Measurements from ENCODE around the gene TNFRSF4.

TNFRSF4 gene

GRCh38 chr1:1213345-1214265 lies at the start of gene TNFRSF4:
Gene TNFRSF4, minus strand, starts transcription at chr1:1214153. Its CDS starts 26 bp downstream, at chr1:1214127.
- peaks cover 30% of the 10 kb centered on the region for H3K4me1 Mint-ChIP-seq
- peaks cover 8% of the 10 kb centered on the region for H3K36me3 Mint-ChIP-seq
- peak within 1 kb of the TSS; percentile 68 for H3K27ac Mint-ChIP-seq
- no peaks in the 10 kb centered on the region for H3K9me3 Mint-ChIP-seq
- no peaks in the 10 kb centered on the region for H3K27me3 Mint-ChIP-seq
- peak within 1 kb of the TSS; percentile 73 for H3K4me3 Mint-ChIP-seq

- Mint-ChIP-seq H3K27ac (no peak overlapping the region), H3K4me1 (peaks cover 17% of the 10 kb centered on the region)
Measured at GRCh38 chr1:1262758-1263157, 48.8 kb upstream of the TNFRSF4 start.

DNA sequence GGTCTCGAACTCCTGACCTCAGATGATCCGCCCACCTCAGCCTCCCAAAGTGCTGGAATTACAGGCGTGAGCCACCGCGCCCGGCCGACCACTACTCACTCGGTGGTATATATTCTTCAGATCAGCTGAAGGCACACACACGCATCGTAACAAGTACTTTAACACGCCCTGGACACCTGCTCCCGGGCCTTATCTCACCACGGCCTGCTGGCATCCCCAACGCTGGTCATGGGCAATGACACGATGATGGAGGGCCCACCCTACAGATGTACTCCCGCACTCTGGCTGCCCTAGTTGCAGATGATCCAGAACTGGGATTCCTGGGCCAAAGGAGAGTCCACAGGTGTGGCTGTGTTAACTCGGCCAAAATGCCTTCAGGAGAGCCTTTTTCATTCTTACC lies 48.1 kb upstream of the TNFRSF4 start:
- Mint-ChIP-seq H3K36me3 (peaks cover 5% of the 10 kb centered on the region), H3K27me3 (no peaks in the 10 kb centered on the region), H3K4me3 (no peak overlapping the region), H3K4me1 (peaks cover 16% of the 10 kb centered on the region), H3K9me3 (no peaks in the 10 kb centered on the region), H3K27ac (no peak overlapping the region)

More at GRCh38 chr1:1262758-1263157, 48.8 kb upstream of the TNFRSF4 start:
- Mint-ChIP-seq H3K36me3 (peaks cover 5% of the 10 kb centered on the region), H3K27me3 (no peaks in the 10 kb centered on the region), H3K9me3 (no peaks in the 10 kb centered on the region), H3K4me3 (no peak overlapping the region)

GRCh38 chr1:1260843-1261560 lies 47.0 kb upstream of the TNFRSF4 start:
- Mint-ChIP-seq H3K36me3 (peaks cover 6% of the 10 kb centered on the region), H3K9me3 (no peaks in the 10 kb centered on the region), H3K4me1 (peaks cover 15% of the 10 kb centered on the region), H3K4me3 (peak overlapping the region; percentile 30), H3K27me3 (no peaks in the 10 kb centered on the region), H3K27ac (no peak overlapping the region)

GRCh38 chr1:1259951-1260600 lies 46.1 kb upstream of the TNFRSF4 start:
- H3K4me3 Mint-ChIP-seq = no peak overlapping the region
- H3K9me3 Mint-ChIP-seq = no peaks in the 10 kb centered on the region
- peak overlapping the region; percentile 46 for H3K27ac Mint-ChIP-seq
- peaks cover 15% of the 10 kb centered on the region for H3K4me1 Mint-ChIP-seq
- H3K36me3 Mint-ChIP-seq = peaks cover 8% of the 10 kb centered on the region
- H3K27me3 Mint-ChIP-seq = no peaks in the 10 kb centered on the region

GRCh38 chr1:1259540-1259939 lies 45.6 kb upstream of the TNFRSF4 start:
- Mint-ChIP-seq H3K9me3 (no peaks in the 10 kb centered on the region), H3K4me3 (no peak overlapping the region), H3K27ac (no peak overlapping the region), H3K36me3 (peaks cover 8% of the 10 kb centered on the region), H3K27me3 (no peaks in the 10 kb centered on the region), H3K4me1 (peaks cover 15% of the 10 kb centered on the region)

- H3K36me3 Mint-ChIP-seq = peaks cover 8% of the 10 kb centered on the region
- no peak overlapping the region for H3K27ac Mint-ChIP-seq
- no peaks in the 10 kb centered on the region for H3K27me3 Mint-ChIP-seq
- H3K4me1 Mint-ChIP-seq = peaks cover 15% of the 10 kb centered on the region
- no peak overlapping the region for H3K4me3 Mint-ChIP-seq
- no peaks in the 10 kb centered on the region for H3K9me3 Mint-ChIP-seq
Measured at GRCh38 chr1:1259119-1259488, 45.2 kb upstream of the TNFRSF4 start.

GRCh38 chr1:1256956-1257871 lies 43.3 kb upstream of the TNFRSF4 start:
- Mint-ChIP-seq H3K27ac (peak overlapping the region; percentile 52), H3K4me1 (peaks cover 15% of the 10 kb centered on the region), H3K4me3 (no peak overlapping the region), H3K27me3 (no peaks in the 10 kb centered on the region), H3K36me3 (peaks cover 8% of the 10 kb centered on the region), H3K9me3 (no peaks in the 10 kb centered on the region)

DNA sequence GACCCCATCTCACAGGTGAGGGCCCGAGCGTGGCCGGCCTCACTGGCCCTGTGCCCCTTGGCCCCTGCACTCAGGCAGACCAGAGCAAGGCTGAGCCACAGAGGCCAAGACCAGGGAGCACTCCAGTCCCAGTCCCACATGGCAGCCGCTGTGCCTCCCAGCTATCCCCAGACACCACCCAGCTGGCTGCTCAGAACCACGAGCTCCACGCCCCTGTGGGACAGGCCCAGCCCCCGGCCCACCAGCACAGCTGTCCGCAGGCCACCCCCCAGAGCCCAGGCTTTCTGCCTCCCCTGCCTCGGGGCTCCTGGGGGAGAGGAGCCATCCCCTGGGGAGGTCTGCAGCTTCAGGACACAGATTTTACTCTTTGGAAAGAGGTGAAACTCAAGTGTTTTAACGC lies 41.7 kb upstream of the TNFRSF4 start:
- no peak overlapping the region for H3K27ac Mint-ChIP-seq
- peaks cover 18% of the 10 kb centered on the region for H3K4me1 Mint-ChIP-seq
- no peak overlapping the region for H3K4me3 Mint-ChIP-seq
- H3K27me3 Mint-ChIP-seq = no peaks in the 10 kb centered on the region
- H3K9me3 Mint-ChIP-seq = no peaks in the 10 kb centered on the region
- H3K36me3 Mint-ChIP-seq = peaks cover 6% of the 10 kb centered on the region

- H3K27me3 Mint-ChIP-seq = no peaks in the 10 kb centered on the region
- H3K4me3 Mint-ChIP-seq = no peak overlapping the region
- H3K36me3 Mint-ChIP-seq = peaks cover 6% of the 10 kb centered on the region
- H3K4me1 Mint-ChIP-seq = peaks cover 22% of the 10 kb centered on the region
- H3K27ac Mint-ChIP-seq = no peak overlapping the region
- no peaks in the 10 kb centered on the region for H3K9me3 Mint-ChIP-seq
Measured at GRCh38 chr1:1255078-1255477, 41.1 kb upstream of the TNFRSF4 start.

DNA sequence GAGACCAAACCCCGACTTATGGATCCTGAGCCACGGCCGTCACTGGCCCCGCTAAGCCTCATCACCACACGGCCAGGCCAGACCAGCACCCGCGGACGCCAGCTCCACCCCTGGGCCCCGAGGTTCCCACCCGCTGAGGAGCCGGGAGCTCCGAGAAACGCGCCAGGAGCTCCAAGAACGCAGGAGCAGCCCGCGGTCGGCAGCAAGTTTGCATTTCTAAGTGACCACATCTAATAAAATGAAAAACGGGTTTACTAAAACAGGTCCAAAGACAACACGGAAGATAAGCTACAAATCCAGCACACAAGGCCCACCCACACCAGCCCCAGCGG lies 40.7 kb upstream of the TNFRSF4 start:
- Mint-ChIP-seq H3K4me3 (no peak overlapping the region), H3K36me3 (peaks cover 2% of the 10 kb centered on the region), H3K9me3 (no peaks in the 10 kb centered on the region), H3K27ac (no peak overlapping the region), H3K27me3 (no peaks in the 10 kb centered on the region), H3K4me1 (peaks cover 22% of the 10 kb centered on the region)

- H3K9me3 Mint-ChIP-seq = no peaks in the 10 kb centered on the region
- H3K27ac Mint-ChIP-seq = no peak overlapping the region
- H3K4me1 Mint-ChIP-seq = peaks cover 23% of the 10 kb centered on the region
- H3K27me3 Mint-ChIP-seq = no peaks in the 10 kb centered on the region
- H3K4me3 Mint-ChIP-seq = no peak overlapping the region
- H3K36me3 Mint-ChIP-seq = peaks cover 2% of the 10 kb centered on the region
Measured at GRCh38 chr1:1253972-1254666, 40.2 kb upstream of the TNFRSF4 start.

DNA sequence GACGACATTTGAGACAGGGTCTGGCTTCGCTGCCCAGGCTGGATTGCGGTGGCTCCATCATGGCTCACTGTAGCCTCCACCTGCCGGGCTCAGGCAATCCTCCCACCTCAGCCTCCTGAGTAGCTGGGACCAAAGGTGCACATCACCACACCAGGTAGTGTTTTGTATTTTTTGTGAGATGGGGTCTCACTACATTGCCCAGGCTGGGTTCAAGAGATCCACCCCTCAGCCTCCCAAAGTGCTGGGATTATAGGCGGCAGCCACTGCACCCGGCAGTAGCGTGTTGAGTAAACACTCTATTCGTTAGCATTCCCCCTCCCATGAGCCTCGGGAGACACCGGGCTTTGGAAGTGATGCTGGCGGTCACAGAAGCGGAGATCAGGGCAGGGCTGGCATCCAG lies 39.4 kb upstream of the TNFRSF4 start:
- Mint-ChIP-seq H3K4me1 (peaks cover 23% of the 10 kb centered on the region), H3K9me3 (no peaks in the 10 kb centered on the region), H3K4me3 (no peak overlapping the region), H3K36me3 (peaks cover 2% of the 10 kb centered on the region), H3K27me3 (no peaks in the 10 kb centered on the region), H3K27ac (no peak overlapping the region)

DNA sequence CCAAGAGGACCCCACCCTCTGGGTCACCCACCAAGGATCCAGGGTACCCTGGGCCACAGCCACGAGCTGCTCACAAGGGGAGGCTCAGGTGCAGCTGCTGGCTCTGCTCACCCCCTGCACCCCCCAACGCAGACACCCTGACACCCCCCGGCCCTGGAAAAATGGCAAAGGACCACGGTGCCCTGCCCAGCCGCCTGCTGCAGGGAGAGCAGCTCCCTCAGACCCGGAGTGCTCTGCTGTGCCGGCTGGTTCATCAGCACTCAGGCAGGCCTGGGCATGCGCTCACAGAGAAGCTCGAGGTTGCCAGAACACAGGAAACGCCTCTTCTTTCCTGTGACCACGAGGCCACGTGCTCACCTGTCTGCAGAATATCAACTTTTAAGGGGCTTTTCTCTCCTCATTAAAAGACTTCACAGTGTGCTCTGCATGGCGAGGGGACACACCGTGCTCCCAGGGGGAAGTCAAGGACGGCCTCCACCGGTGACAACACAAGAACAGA lies 36.9 kb upstream of the TNFRSF4 start:
- H3K27me3 Mint-ChIP-seq = no peaks in the 10 kb centered on the region
- peak overlapping the region; percentile 39 for H3K4me3 Mint-ChIP-seq
- H3K36me3 Mint-ChIP-seq = no peaks in the 10 kb centered on the region

More for the DNA sequence above, 36.9 kb upstream of the TNFRSF4 start:
- H3K27ac Mint-ChIP-seq = peak overlapping the region; percentile 76
- H3K9me3 Mint-ChIP-seq = no peaks in the 10 kb centered on the region
- peaks cover 19% of the 10 kb centered on the region for H3K4me1 Mint-ChIP-seq
